ENCODE results near the gene CCNY.

- TF ChIP-seq CTCF (IDR thresholded peaks at IDR 0.05) = no peak
- no peak for TF ChIP-seq BCL3 (IDR thresholded peaks at IDR 0.05)
These were observed 174.6 kb downstream of the CCNY start for GRCh38 chr10:35510891-35511290.
